GM10248 (cell line): ENCODE measurements around the gene COL4A3.

Source experiments
- CTCF ChIA-PET: fragments of 300-600 bp; sonication (Branson Sonifier 250); formaldehyde crosslinking; extraction: SDS; loops from one replicate; lab custom pipeline; 2021; ENCODE audit warnings: antibody characterized with exemption; lab: Yijun Ruan, JAX
- POLR2A ChIA-PET: fragments of 350-650 bp; sonication (Branson Sonifier 250); formaldehyde crosslinking; extraction: SDS; loops from one replicate; lab custom pipeline; 2020; ENCODE audit warnings: antibody characterized with exemption; lab: Yijun Ruan, JAX
- DNase-seq: peaks from one replicate; pipeline ENCODE4 v3.0.0; 2012; ENCODE audit errors: extremely low spot score
- CTCF ChIP-seq: IDR thresholded peaks from 2 replicates; pipeline ENCODE4 v1.5.1; 2012; ENCODE audit warnings: mild to moderate bottlenecking, low read depth; ENCODE audit errors: extremely low read depth, missing control alignments, control extremely low read depth

The COL4A3 gene

GRCh38 chr2:227124811-227125210 is 39.6 kb upstream of the COL4A3 start:
- ChIA-PET POLR2A (no interaction called here), CTCF (interaction anchor here (0.9 to 1.8 kb wide), 4 partner anchors 9 to 222 kb away, joined by 3 to 11 read pairs (median 4); no protein-coding TSS in a partner anchor)
- no peak for DNase-seq
- TF ChIP-seq CTCF, result no peak

GRCh38 chr2:227125506-227125905 is 38.9 kb upstream of the COL4A3 start:
- CTCF ChIA-PET, result interaction anchor here (0.9 to 1.8 kb wide), 4 partner anchors 8 to 222 kb away, joined by 3 to 11 read pairs (median 4); no protein-coding TSS in a partner anchor
- POLR2A ChIA-PET, result no interaction called here
- no peak for TF ChIP-seq CTCF
- DNase-seq, result no peak

DNA sequence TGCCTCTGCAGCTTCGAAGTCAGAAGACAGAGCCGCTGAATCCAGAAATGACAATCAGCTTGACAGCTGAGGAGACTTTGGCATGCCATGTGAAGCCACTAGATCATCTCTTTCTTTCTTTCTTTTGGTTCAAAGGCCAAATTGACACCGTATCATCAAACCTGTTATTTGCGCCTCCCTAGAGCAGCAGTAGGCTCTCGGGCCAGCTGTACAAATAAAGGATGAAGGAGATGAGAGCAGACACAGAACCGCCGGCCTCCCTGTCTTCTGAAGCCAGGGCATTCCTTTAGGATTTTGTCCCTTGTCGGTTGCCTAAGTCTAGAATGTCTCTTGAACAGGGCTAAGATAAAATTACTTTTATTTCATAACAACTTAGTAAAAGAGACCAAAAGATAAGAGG is 37.2 kb upstream of the COL4A3 start:
- ChIA-PET POLR2A (no interaction called here), CTCF (interaction anchor here (2.6 kb wide), 1 partner anchor 111 kb away, joined by 33 read pairs; no protein-coding TSS in a partner anchor)
- no peak for TF ChIP-seq CTCF
- no peak for DNase-seq

- POLR2A ChIA-PET, result interaction anchor here (0.6 kb wide), 1 partner anchor 107 kb away, joined by 3 read pairs; no protein-coding TSS in a partner anchor
- no peak for DNase-seq
- CTCF ChIA-PET, result interaction anchor here (0.5 to 6.8 kb wide), 12 partner anchors 10 to 732 kb away, joined by 3 to 117 read pairs (median 4); no protein-coding TSS in a partner anchor
- TF ChIP-seq CTCF, result no peak
These were observed 33.8 kb upstream of the COL4A3 start for GRCh38 chr2:227130636-227131035.

DNA sequence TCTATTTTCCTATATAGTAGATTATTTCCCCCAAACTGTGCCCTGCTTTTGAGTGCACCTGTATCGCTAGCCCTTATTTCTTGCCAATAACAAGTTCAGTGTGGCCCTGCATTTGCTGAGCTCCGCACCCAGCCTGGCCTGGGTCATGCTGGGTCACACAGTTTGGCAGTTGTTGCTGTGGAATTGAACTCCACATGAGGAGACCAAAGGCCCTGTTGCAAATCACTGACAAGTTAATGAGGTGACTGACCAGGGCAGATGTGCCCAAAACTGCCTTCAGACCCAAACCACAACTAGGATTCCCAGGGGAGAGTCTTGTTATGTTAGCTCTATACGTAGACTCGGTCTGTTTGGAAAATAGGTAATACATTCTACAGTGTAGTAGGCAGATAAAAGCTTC is 31.4 kb upstream of the COL4A3 start:
- TF ChIP-seq CTCF, result no peak
- no peak for DNase-seq
- ChIA-PET POLR2A (no interaction called here), CTCF (interaction anchor here (0.7 to 6.8 kb wide), 8 partner anchors 8 to 633 kb away, joined by 3 to 117 read pairs (median 4); no protein-coding TSS in a partner anchor)

GRCh38 chr2:227134591-227134990 is 29.8 kb upstream of the COL4A3 start:
- ChIA-PET CTCF (interaction anchor here (0.7 to 6.8 kb wide), 6 partner anchors 9 to 757 kb away, joined by 3 to 117 read pairs (median 4); no protein-coding TSS in a partner anchor), POLR2A (no interaction called here)
- no peak for DNase-seq
- no peak for TF ChIP-seq CTCF
